CD4-positive, alpha-beta T cell treated with Interleukin-15 for 4 hours (primary cell): Measurements from ENCODE around the gene KRTAP10-8.
"Not testable (repeated sequence)": the region's sequence is repeated elsewhere in the genome, so short reads cannot be mapped to it uniquely, and the experiment has no call there.

Experiments
- DNase-seq: peaks from one replicate; pipeline ENCODE4 v3.0.0-alpha.2; 2020; ENCODE audit warnings: low spot score

The KRTAP10-8 gene

GRCh38 chr21:44599264-44600029 is 12.4 kb upstream of the KRTAP10-8 start:
- DNase-seq, result no peak

DNA sequence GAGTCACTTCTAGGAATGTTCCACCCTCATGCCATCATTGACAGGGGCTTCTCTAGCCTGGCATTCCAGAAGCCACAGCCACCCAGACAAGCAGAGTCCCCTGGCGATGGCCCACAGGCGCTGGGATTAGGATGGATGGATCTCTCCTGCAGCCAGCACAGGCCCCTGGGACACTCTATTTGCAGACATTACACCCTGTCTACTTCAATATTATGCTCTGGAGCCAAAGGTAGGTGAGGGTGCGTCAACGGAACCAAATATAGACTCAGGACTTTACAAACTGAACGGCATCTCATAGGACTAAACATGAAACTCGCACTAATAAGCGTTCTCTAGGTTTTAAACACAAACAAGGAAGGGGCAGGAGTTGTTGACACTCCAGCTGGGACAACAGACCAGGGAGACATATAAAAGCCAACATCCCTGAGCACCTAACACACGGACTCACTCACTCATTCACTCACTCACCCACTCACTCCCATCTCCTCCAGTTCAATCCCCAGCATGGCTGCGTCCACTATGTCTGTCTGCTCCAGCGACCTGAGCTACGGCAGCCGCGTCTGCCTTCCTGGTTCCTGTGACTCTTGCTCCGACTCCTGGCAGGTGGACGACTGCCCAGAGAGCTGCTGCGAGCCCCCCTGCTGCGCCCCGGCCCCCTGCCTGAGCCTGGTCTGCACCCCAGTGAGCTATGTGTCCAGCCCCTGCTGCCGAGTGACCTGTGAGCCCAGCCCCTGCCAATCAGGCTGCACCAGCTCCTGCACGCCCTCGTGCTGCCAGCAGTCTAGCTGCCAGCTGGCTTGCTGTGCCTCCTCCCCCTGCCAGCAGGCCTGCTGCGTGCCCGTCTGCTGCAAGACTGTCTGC is 11.5 kb upstream of the KRTAP10-8 start, which contains the start of gene KRTAP10-7:
Gene KRTAP10-7, plus strand, starts transcription at position 480 of the 861 bp plus-strand sequence. Its CDS starts 25 bp downstream, at position 505.
- DNase-seq, result not testable (repeated sequence)

GRCh38 chr21:44601091-44601490 is 10.8 kb upstream of the KRTAP10-8 start:
- not testable (repeated sequence) for DNase-seq

DNA sequence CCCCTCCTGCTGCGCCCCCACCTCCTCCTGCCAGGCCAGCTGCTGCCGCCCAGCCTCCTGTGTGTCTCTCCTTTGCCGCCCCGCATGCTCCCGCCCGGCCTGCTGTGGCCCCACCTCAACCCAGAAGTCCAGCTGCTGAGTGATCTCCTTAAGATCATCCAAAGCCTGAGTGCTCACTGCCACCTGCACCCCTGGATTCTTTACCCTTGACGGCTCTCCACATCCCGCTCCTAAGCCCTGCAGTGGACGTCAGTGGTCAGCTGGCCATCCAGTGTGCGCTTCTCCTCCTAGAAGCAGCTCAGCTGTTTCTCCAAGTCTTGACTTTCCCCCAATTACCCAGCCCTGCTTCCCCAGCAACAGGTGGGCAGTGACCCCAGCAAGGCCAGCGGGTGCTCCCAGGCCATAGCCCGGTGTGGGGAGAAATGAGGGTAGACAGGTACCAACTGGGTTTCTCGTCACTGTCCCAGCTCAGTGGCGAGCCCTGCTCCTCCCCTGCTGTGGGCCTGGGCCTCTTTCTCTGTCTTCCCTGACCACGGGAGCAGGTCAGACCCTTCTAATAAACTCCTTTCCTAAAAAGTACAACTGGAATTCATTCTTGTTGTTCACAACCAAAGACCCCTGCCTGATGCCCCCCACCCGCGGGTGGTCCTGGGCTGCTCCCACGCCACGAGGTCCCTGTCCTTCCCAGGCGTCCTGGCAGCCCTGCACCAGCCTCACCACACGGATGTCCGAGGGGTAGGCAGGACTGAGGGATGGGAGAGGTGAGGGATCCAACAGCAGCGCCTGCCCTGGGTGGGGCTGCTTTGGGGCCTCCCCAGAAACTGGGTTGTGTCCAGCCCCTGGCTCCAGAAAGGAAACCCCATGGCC is 10.1 kb upstream of the KRTAP10-8 start:
- no peak for DNase-seq

DNA sequence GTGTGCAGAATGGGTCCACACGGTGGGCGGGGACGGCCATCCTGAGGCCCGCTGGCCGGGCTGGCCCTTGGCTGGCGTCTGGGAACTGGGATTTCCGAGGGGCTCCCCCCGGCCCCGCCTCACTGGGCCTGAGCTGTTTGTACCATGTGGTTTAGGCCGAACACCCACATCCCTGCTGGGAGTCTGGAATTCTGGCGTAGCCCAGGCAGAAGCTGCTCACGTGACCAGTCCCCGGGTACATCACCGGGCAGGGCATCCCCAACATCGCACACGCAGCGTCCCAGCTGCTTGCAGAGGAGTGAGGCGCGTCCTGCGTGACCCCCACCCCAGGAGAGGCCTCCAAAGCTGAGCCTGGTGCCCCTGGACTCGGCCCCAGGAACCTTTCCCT is 9.4 kb upstream of the KRTAP10-8 start:
- no peak for DNase-seq

GRCh38 chr21:44603109-44603875 is 8.6 kb upstream of the KRTAP10-8 start:
- no peak for DNase-seq

DNA sequence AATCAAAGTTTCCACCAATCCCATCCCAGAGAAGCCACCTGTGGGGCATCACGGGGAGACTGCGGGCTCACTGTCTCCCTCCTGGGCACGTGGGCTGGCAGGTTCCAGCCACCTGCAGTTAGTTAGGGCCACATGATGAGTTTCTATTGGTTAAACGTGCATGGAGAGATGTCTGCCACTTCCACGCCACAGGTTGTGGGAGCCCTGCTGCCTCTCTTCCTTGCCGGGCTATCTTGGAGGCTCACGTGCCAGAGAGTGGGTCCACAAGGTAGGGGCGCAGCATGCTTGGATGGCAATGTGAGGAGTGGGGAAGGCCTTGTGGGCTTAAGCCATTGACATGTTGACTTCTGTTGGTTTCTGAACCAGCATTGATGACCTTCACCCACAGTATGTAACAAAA is 8.0 kb upstream of the KRTAP10-8 start:
- no peak for DNase-seq

GRCh38 chr21:44606495-44606894 is 5.4 kb upstream of the KRTAP10-8 start:
- no peak for DNase-seq

- no peak for DNase-seq
Observed at GRCh38 chr21:44609193-44609592, 2.7 kb upstream of the KRTAP10-8 start.

- DNase-seq, result not testable (repeated sequence)
Observed at GRCh38 chr21:44610157-44610843, 1.6 kb upstream of the KRTAP10-8 start.

DNA sequence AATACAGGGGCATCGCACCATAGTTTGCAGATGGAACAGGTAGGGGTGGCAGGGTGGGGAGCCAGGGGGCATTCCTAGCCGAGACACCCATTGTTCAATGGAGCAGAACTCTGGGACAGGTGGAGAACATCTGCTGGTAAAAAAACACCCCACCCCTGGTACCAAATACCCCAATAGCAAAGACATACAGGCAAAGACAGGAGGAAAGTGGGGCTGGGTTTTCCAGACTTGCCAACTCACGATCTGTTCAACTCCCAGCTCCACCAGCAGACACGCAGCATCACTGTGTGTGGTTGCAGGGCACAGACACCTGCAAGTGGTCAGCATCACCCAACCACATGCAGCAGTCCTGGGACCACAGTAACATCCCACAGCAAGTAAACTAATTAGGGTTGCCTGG is 328 bp upstream of the KRTAP10-8 start:
- no peak for DNase-seq

DNA sequence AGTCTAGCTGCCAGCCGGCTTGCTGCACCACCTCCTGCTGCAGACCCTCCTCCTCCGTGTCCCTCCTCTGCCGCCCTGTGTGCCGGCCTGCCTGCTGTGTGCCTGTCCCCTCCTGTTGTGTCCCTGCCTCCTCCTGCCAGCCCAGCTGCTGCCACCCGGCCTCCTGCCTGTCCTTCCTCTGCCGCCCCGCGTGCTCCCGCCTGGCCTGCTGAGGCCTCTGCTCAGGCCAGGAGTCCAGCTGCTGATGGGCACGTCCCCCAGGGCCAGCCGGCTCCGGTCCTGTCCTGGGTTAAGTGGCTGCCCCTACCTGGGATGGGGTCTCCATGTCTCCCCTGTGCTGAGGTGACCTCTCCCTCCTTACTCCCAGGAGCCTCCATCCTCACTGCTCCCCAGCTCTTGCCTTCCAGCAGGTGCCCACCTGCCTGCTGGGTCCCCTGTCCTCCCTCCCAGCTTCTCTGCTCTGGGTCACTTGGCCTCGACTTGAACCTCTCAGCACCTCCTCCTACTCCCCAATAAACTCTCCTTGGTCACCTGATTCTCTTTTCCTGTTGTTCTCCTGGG is 870 bp downstream of the KRTAP10-8 start:
- no peak for DNase-seq

- DNase-seq, result no peak
Observed at GRCh38 chr21:44613386-44614155, 1.7 kb downstream of the KRTAP10-8 start.

GRCh38 chr21:44614161-44614631 is 2.3 kb downstream of the KRTAP10-8 start:
- no peak for DNase-seq

- no peak for DNase-seq
Observed at GRCh38 chr21:44614961-44615391, 3.1 kb downstream of the KRTAP10-8 start.

DNA sequence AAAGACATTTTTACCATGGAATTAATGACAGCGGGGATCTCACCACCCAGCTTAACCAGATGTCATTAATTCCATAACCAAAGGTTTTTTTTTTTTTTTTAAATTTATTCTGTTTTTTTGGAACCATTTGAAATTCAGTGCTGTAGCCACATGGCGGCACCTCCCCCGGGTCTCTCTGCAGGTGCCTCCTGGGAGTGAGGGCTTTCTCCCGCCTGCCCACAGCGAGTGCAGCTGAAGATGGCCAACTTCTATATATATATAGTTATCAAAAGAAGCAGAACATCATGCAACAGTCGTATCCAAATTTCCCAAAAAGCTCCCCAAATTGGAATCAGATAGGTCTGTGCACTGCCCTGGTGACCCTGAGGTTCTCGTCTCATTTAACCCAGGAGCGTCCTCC is 3.6 kb downstream of the KRTAP10-8 start:
- no peak for DNase-seq

DNA sequence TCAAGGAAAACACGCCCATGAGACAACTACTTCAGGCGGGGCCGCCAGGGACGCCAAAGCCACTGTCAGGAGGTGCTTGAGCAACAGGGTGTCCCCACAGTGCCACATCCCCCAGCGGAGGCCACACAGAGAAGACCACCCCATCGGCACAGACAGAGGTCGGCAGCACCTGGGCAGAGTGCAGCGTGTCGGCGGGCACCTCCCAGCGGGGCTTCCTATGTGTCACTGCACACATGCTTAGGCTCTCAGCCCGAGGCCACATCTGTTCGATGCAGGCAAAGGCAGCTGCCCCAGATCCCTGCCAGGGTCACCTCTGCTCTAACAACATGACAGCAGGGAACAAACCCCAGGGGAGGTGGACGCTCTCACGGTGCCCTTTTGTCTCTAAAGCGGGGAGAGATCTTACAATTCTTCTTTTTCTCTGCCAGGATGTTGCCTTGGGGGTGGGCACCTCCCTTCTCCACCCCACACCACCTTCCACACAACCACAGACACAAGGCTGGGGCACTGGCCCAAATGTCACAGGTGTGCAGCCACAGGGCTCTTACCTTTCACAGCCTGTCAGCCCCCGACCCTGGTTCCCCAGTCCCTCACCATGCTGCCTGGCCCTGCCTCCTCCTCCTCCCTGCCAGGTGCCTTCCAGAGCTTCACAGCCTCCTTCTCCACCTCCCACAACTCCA is 4.2 kb downstream of the KRTAP10-8 start:
- DNase-seq, result no peak

GRCh38 chr21:44616591-44616926 is 4.7 kb downstream of the KRTAP10-8 start:
- no peak for DNase-seq

- no peak for DNase-seq
Observed at GRCh38 chr21:44617071-44617501, 5.2 kb downstream of the KRTAP10-8 start.
